Central memory CD4-positive, alpha-beta T cell (primary cell): ENCODE measurements around the gene KPNB1.
A peak's percentile ranks its signal among the peaks of the same experiment; 100 is the strongest.

Experiments used
- DNase-seq: peaks from one replicate; pipeline ENCODE4 v3.0.0; 2022

KPNB1 gene

GRCh38 chr17:47638903-47639302 is 10.8 kb upstream of the KPNB1 start:
- DNase-seq = no peak

GRCh38 chr17:47640076-47640475 is 9.6 kb upstream of the KPNB1 start:
- DNase-seq = no peak

- DNase-seq = no peak
Measured at GRCh38 chr17:47641202-47641601, 8.5 kb upstream of the KPNB1 start.

GRCh38 chr17:47643116-47643515 is 6.6 kb upstream of the KPNB1 start:
- DNase-seq = no peak

- DNase-seq = no peak
Measured at GRCh38 chr17:47644324-47644723, 5.4 kb upstream of the KPNB1 start.

- no peak for DNase-seq
Measured at GRCh38 chr17:47649972-47650524, 329 bp downstream of the KPNB1 start.

GRCh38 chr17:47650525-47651522 is 1.1 kb downstream of the KPNB1 start:
- DNase-seq = peak; percentile 88

GRCh38 chr17:47651704-47652103 is 2.0 kb downstream of the KPNB1 start:
- no peak for DNase-seq

- DNase-seq = no peak
Measured at GRCh38 chr17:47652570-47652969, 2.9 kb downstream of the KPNB1 start.

GRCh38 chr17:47653442-47653841 is 3.7 kb downstream of the KPNB1 start:
- no peak for DNase-seq

GRCh38 chr17:47654991-47655390 is 5.3 kb downstream of the KPNB1 start:
- no peak for DNase-seq

- DNase-seq = peak; percentile 56
Measured at GRCh38 chr17:47660064-47660492, 10.4 kb downstream of the KPNB1 start.

- DNase-seq = peak; percentile 61
Measured at GRCh38 chr17:47663912-47664623, 14.3 kb downstream of the KPNB1 start.

- DNase-seq = no peak
Measured at GRCh38 chr17:47664624-47664941, 14.9 kb downstream of the KPNB1 start.

GRCh38 chr17:47665655-47666054 is 15.9 kb downstream of the KPNB1 start:
- DNase-seq = no peak

- no peak for DNase-seq
Measured at GRCh38 chr17:47669081-47669480, 19.4 kb downstream of the KPNB1 start.

- no peak for DNase-seq
Measured at GRCh38 chr17:47670064-47670463, 20.3 kb downstream of the KPNB1 start.

GRCh38 chr17:47674499-47674898 is 24.8 kb downstream of the KPNB1 start:
- DNase-seq = no peak

GRCh38 chr17:47675380-47676198 is 25.9 kb downstream of the KPNB1 start:
- DNase-seq = no peak

- no peak for DNase-seq
Measured at GRCh38 chr17:47676199-47676472, 26.4 kb downstream of the KPNB1 start.

- DNase-seq = no peak
Measured at GRCh38 chr17:47676510-47677165, 26.9 kb downstream of the KPNB1 start.

- DNase-seq = no peak
Measured at GRCh38 chr17:47678196-47678595, 28.5 kb downstream of the KPNB1 start.

GRCh38 chr17:47682138-47682537 is 32.4 kb downstream of the KPNB1 start:
- DNase-seq = no peak
